DMS153 (cell line): ENCODE data around the gene CRYBG3.

Experiments
- DNase-seq: peaks from one replicate; lab custom pipeline; 2025; lab: John Stamatoyannopoulos, UW

CRYBG3 gene

GRCh38 chr3:97971679-97972567 lies 150.1 kb downstream of the CRYBG3 start, which contains the start of gene RIOX2:
TSS of gene RIOX2 (minus strand) at chr3:97972431. CDS start at chr3:97967593, 4,838 bp downstream.
- DNase-seq, result peak; percentile 36

GRCh38 chr3:97972976-97973375 lies 151.2 kb downstream of the CRYBG3 start:
- no peak for DNase-seq

GRCh38 chr3:97974996-97975395 lies 153.2 kb downstream of the CRYBG3 start:
- DNase-seq, result no peak

- no peak for DNase-seq
Observed at GRCh38 chr3:97975466-97975865, 153.7 kb downstream of the CRYBG3 start.

- no peak for DNase-seq
Observed at GRCh38 chr3:97979610-97980009, 157.8 kb downstream of the CRYBG3 start.

GRCh38 chr3:97981886-97982285 lies 160.1 kb downstream of the CRYBG3 start:
- DNase-seq, result no peak

- DNase-seq, result no peak
Observed at GRCh38 chr3:97983933-97984491, 162.2 kb downstream of the CRYBG3 start.

GRCh38 chr3:97987306-97987705 lies 165.5 kb downstream of the CRYBG3 start:
- no peak for DNase-seq

- DNase-seq, result no peak
Observed at GRCh38 chr3:97988784-97989568, 167.2 kb downstream of the CRYBG3 start.

GRCh38 chr3:97990624-97991292 lies 168.9 kb downstream of the CRYBG3 start:
- DNase-seq, result no peak

- DNase-seq, result no peak
Observed at GRCh38 chr3:97991293-97991682, 169.5 kb downstream of the CRYBG3 start.

GRCh38 chr3:97992547-97993173 lies 170.8 kb downstream of the CRYBG3 start:
- DNase-seq, result no peak

- DNase-seq, result no peak
Observed at GRCh38 chr3:97993526-97993925, 171.7 kb downstream of the CRYBG3 start.

- DNase-seq, result no peak
Observed at GRCh38 chr3:97994328-97994945, 172.6 kb downstream of the CRYBG3 start.
